Mucosa of gallbladder (tissue), 1 donor: ENCODE results near the gene PRSS50. TPM values are rescaled to one million over a fixed set of nuclear protein-coding genes. Genes with fewer than 3 reads are reported as not detected.
A peak's percentile ranks its signal among the peaks of the same experiment; 100 is the strongest.

Source experiments
- DNase-seq: peaks from one replicate; pipeline ENCODE4 v3.0.0-alpha.2; 2020; ENCODE audit warnings: low spot score
- total RNA-seq: library from RNA; stranded (reverse); gene quantifications from one replicate; pipeline ENCODE4 v1.2.1, GENCODE V29; 2021
- donor health status: DM: no; HTN: no; CAD: no.

PRSS50 gene
- total RNA-seq, 1 donor from 2014 or later = 0.17 TPM

DNA sequence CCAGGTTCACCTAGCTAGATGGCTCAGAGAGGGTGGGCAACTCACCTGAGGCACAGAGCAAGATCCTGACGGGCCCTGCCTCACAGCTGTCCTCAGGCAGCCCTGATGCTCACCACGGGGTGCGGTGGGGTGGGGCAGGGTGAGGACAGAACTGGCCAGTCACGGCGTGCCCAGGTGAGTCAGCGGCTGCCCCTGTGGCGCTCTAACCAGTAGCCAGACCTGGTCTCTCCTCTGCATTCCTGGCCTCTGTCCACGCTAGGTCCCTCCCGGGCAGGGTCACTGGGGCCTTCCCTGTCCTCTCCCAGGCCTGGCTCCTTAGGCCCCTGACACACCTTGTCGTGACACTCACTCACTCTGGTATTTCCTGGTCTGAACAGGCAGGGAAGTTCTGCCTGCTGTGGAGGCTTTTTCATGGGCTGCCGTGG lies 25.1 kb downstream of the PRSS50 start:
- DNase-seq = peak; percentile 84

DNA sequence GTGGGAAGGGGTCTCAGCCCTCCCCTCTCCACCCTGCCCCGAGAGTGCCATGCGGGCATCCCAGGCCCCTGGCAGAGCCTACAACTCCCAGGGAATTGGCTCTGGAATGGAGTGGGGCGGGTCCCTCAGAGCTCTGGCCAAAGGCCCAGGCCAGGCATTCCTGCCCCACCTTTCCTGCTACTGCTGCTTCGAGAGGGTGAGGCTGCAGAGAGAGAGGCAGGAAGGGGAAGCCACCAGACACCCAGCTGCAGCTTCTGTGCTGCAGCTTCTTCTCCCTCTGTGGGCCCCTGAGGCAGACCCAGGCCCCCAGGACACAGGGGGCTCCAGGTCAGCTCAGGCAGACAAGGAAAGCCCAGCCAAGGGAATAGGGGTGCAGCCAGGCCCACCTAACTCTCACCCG lies 26.9 kb downstream of the PRSS50 start:
- peak; percentile 65 for DNase-seq

DNA sequence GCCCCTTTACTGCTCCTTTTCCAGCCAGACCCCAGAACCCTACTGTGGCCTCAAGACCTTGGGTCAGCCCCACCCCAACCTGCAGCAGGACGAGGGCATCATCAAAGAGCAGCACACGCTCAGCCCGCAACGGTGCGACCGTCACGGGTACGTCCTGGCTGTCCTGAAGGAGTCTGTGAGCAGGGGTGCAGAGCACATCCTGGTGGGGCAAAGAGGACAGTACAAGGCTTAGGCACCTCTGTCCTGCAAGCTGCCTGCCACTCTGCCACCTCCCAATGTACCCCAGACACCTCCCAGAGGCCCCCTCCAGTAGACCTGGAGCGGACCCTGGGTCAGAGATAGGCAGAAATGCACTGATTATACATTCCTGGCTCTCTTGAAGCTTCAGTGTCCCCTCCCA lies 32.2 kb downstream of the PRSS50 start:
- DNase-seq = no peak

DNA sequence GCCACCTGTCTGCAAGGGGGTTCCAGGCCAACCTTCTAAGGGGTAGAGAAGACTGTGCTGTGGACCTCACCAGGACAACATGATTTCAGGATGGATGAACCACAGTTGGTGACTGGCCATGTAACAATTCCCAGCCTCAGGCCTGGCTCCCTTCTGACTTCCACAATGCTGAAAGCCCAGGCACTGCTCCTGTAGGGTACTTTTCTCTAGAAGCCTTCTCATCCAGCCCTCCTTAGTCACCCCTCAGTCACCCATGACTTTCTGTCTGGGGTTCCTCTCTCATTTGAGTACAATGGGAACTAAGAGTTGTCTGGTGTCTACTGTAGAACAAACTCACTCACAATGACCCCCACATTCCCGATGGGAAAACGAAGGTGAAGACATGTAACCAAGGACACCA lies 32.8 kb downstream of the PRSS50 start:
- no peak for DNase-seq

DNA sequence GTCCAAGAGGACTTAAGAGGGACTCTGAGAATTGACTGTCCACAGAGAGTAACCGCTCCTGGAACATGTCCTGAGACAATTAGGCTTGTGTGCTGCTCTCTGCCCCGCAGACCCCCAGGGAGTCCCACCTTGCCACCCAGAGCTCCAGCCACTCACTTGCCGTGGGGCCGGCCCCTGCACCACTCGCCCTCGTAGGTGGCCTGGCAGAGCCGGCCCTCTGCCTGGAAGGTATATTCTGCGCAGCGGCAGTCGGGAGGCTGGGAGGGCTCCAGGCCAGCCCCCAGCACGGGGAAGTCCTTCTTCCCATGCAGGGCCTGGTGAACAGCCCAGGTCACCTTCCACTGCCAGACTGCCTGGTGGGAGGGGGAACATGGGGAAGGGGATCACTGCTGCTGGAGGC lies 34.7 kb downstream of the PRSS50 start:
- no peak for DNase-seq

DNA sequence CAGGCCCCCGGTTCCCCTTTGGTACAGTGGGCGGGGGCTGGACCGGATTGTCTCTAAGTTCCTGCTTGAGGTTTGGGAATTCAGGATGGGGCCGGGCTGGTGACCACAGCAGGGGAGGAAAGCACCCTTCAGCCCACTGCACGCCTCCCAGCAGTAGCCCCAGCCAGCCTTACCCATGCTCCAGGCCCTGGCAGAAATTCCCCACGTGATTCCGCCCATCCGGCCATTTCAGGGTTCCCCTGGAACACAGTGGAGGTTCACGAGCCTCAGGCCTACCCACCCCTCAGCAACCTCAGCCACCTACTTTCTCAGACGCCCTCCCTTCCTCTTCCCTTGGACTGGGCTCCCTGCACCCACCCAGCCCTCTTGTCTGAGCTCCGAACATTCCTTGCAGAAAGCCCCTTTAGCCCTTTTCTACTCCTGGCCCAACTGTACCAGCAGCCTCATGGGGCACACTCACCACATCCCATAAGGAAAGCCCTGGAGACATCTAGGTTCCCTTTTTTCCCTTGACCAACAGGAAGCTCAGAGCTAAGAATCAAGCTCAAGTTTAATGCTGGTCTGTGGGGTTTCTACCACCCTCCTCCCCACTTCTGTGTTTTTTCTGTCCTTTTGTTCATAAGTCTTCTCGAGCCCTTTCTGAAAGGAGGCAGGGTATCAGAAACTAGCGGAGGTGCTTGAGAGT lies 35.7 kb downstream of the PRSS50 start:
- DNase-seq = no peak

DNA sequence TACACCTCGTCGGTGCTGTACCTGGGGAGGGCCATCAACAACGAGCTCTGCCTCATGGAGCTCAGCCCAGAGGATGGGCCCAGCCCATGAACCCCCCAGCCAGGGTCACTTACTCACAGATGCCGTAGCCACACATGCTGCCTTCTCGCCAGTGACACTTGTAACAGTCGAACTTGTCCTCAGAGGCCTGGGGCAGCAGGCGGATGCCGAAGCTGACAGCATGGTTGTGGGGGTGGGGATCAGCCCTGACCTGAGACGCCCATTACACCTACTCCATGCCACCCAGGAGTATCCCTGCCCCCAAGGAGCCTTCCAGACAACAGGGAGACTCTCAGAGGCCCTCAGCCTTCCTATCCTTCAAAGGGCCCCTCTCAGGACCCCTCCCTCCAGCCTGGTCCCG lies 36.3 kb downstream of the PRSS50 start:
- no peak for DNase-seq

DNA sequence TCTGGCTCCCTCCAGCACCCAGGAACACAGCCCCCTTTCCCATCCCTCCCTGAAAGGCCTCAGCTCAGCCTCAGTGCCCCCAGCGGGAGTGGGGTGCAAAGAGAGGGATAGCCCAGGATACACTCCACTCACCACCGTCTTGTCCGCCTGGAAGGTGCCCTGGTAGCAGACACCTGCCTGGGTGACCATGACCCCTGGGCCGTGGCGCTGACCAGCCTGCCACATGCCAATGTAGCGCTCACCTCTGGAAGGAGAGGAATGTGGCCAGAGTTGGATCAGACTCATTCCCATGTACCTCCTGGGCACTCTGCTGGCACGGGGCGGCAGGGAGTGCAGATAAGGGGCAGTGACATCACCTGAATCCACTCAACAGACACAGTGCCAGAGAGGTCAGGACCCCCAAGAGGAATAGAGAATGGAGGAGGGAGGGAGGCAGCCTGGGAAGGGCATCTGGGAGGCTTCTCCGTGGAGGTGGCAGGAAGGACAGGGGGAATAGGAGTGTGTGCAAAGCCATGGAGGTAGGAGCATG lies 37.3 kb downstream of the PRSS50 start:
- no peak for DNase-seq

DNA sequence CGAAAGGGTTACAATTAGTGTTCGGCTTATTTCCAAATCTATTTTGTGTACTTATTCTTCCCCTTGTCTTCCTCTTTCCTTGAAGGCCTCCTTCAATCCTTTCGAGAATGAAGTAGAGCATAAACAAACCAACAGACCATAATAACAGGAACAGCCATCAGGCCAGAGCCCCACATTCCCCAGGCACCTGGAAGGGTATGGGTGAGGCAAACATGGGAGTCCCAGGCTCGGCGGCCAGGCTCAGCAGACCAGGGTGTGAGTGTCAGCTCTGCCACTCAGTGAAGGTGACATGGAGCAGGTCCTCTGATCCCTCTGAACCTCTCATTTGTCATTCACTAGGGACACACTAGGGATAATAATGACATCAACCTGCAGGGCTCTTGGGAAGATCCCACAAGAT lies 38.0 kb downstream of the PRSS50 start:
- no peak for DNase-seq

DNA sequence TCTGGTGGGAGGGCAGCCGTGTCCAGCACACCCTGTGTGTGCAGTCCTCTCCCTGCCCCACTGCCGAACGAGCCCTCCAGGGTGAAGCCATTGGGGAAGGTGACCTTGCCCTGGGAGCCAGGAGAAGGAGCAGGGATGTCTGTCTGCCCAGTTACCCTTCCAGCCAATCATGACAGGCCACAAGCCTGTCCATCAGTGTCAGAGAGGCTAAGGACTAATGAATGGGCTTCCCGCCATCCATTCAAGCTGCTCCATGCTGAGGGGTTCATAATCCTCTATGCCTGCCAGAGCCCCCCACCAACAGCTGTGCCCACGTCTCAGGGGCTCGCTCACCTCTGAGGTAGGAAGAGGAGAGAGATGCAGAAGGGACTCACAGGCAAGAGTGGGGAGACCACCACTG lies 39.4 kb downstream of the PRSS50 start:
- no peak for DNase-seq

DNA sequence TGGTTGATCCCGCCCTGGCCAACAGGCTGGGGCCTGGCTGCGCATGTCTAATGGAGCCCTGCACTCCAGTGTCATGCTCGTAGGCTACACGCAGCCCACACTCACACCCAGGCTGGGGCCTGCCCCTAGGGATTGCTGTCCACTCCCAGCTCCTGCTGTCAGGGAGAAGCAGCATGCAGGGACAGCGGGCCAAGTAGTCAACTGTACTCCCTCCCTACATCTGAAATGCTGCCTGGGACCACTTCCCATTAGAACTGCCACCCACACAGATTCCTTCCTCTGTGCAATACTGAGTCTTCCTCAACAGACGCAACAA lies 40.3 kb downstream of the PRSS50 start:
- peak; percentile 38 for DNase-seq

DNA sequence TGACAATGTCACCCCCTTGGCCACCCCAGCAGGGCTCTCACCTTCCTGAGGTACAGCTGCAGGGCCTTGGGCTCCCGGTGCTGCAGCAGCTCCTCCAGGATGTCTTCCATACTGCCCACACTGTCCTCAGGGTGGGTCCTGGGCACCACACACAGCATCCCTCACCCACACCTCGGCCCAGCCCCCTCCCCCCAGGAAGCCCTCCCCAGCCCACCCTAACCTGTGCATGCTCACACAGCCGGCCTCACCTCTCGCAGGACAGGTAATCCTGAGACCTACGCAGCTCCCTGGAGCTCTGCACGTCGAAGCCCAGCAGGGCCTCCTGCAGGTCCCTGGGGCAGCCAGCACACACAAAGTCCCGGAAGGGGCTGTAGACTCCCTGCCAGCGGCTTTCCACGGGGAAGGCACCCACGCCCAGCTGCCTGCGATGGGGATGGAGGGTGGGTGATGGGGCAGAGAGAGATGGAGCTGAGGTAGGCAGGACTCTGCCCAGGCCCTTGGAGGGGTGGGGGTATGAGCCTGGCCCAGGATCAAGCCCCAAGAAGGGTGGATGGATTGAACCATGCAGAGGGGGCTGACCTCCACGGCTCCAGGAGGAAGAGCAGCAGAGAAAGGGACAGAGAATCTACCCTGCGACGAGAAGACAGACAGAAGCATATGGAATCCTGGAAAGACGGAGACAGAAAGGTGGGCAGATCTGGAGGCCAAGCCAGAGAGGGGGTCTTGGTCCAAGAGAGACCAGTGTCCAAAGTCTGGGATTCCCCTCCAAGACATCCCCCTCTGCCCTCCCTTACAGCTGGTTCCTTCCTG lies 40.9 kb downstream of the PRSS50 start:
- no peak for DNase-seq

DNA sequence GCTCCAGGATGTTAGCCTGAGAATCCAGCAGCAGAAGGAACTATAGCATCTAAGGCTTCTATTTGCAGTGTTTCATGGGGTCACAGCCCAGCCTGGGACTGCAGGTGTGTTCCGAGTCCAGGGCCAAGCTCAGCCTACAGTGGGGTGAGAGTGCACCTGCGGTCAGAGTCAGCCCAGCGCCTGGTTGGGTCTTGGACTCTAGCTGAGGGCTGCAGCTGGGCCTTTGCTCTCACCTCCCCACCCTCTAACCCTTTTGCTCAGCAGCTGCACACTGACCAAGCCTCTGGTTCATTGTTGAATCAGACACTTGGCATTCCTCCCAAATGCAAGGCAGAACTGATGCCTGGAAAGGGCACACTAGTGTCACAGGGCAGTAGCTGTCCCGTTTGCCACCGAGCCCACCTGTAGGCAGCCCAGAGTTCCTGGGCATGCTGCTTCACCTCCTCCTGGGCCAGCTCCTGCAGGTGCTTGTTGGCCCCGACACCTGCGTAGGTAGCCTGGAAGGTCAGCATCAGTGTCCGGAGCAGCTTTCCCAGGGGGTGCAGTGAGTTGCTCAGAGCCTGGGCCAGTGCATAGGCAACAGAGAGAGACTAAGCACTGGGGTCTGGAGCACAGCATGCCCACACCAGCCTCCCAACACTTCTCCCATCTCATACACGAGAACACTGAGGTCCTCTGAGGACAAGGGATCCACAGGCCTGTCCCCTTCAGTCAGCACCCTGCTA lies 41.7 kb downstream of the PRSS50 start:
- DNase-seq = no peak

DNA sequence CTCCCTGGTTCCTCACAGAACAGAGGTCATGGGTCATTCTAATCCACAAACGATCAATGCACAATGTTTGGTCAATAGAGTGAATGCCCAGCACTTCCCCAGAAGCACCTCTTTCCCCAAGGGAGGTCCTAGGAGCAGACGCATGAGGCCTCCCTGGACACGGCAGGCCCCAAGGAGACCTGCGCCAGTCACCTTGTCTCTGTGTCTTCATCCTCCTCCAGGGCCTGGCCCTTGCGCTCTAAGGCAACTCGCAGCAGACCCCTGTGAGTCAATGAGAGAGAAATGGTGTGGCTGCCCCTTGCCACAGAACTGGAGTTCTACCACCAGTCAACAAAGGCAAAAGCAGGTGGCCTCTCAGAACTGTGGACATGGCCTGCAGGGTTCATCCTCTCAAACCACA lies 42.2 kb downstream of the PRSS50 start:
- DNase-seq = no peak

DNA sequence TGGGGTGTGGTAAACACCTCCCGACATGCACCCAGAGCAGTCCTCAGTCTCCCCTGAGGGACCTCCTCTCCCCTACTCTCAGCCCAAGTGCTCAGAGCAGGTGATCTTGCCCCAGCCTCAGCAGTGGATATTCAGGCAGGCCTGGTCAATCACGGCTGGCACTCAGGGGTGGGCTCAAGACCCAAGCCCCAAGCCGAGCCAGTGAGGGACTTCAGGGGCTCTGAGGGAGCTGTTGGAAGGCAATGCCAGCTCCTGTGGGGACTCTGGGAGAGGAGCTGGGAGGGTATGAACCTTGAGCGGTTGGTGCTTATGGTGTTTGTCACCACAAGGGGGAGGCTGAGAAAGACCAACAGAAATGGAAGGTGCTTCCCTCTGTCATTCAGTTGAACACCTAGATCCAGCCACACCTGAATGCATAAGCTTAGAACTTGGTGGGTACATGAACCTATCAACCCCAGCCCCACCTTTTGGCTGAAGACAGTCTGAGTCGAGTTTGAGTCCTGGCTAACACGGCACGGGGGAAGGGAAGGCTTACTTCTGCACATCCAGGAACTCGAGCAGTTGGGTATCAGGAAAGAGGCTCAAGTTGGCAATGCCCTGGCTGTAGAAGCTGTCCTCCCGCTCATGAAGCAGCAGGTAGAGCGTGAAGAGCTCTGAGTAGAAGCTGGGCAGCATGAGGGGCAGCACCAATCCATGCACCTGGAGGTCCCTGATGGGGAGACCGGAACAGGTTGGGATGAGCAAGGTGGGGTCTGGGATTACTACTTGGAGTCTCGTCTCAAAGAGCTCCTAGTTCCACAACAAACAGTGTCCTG lies 43.4 kb downstream of the PRSS50 start:
- no peak for DNase-seq

DNA sequence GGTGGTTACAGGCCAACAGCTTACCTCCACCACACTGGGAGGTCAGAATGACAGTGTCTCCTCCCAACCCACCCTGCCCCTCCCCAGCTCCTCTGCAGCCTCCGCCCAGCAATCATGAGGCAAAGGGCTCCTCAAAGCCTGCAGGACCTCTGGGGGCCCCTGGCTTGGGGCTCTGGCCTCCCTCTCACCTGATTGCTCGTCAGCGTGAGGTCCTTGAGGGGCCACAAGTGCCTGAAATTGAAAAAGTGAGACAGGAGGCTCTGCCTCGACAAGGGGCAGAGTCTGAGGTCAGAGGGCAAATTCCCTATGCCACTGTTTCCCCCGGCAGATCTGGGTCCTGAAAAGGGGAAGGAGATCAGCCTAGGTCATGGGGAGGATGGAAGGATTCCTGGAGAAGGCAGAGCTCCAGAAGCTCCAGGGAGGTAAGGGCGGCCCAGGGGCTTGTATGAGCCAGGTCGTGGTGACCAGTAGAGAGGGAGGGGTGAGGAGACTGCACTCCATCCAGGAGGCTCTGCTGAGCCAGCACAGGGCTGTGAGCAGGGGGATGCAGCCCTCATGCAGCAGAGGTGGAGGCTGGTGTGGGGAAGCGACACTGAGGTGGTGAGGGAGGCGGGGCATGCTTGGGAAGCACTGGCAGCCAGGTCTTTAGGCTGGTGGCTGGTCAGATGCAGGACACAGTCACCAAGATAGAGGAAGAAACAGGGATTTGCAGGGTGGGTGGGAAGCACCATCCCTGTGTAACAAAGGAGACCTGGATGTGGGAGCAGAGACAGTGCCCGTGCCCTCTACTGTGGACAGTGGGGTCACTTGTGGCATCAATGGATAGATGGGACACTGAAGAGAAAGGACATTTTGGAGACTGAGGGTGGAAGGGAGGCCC lies 44.3 kb downstream of the PRSS50 start:
- no peak for DNase-seq

DNA sequence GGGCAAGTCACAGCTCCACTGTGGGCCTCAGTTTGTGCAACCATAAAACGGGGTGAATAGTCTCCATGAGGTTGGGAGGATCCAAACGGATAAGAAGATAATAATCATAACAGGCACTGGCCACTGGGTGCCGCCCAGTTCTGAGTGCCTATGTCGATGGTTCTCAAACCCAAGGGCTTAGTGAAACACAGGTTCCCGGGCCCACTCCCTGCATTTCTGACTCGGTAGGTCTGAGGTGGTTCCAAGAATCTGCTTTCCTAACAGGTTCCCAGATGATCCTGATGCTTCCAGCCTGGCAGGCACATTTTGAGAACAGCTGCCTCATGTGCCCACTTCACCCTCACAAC lies 45.3 kb downstream of the PRSS50 start:
- DNase-seq = no peak

DNA sequence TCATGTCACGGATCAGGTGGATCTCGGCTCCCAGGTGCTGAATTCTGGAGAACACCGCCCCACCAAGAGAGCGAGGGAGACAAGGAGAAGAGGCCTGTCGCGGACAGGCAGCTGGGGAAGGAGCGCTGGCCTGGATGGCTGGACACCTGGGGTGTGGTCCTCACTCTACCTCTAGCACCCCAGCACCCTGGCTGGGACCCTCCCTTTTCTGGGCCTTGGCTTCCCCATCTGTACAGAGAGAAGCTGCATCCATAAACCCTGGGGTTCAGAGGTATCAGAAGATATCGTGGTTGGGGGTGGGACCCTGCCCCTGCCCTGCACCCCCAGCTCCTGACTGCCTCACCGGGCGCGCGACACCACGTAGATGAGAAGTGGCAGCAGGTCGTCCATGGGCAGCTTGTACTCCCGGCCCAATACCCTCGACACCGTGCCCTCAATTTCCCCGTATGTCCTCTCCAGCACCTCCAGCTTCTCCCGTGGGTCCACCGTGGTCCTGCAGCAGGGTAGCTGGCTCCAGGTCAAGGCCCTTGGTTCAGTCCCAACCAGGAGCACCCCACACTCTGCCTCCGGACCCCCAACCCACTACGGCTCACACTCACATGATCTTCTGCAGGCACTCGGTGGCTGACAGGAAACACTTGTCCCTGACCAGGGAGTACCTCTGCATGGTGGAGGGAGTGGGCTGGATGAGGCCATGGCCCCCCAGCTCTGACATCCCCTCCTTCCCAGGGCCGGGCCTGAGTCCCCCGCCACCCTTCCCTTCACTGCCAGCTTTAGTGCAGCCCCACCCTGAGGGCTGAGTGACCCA lies 45.9 kb downstream of the PRSS50 start:
- no peak for DNase-seq

DNA sequence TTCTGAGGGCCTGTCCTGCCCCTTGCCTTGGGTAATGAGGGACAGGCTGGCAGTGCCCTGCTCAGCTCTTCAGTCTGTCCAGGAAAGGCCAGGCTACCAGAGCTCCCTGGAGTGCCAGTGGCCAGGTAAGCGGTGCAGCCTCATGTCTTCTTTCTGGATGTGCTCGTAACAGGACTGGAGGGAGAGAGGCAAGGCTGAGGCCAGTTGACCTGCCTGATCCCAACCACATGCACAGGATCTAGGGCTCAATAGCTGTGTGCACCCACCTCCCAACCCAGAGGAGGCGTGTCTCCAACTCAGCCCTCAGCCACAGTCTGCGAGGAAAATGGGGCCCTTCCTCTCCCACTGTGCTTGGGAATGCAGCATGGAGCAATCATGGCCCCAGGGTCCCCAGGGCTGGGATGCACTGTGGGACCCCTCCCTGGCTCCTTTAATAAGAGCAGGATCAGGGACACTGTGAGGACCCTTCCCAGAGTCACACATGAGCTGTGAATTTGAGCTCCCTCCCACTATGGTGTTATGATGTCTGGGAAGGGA lies 46.7 kb downstream of the PRSS50 start:
- no peak for DNase-seq
